Activated CD4-positive, alpha-beta T cell treated with anti-CD3 and anti-CD28 coated beads for 48 hours (primary cell): ENCODE results near the gene LEMD2.

ENCODE experiments used
- DNase-seq: peaks from one replicate; pipeline ENCODE4 v3.0.0-alpha.2; 2020

LEMD2 gene

GRCh38 chr6:33791620-33792019 is 2.7 kb upstream of the LEMD2 start:
- no peak for DNase-seq

- DNase-seq, result no peak
Observed at GRCh38 chr6:33790910-33791309, 2.0 kb upstream of the LEMD2 start.

- no peak for DNase-seq
Observed at GRCh38 chr6:33790379-33790778, 1.4 kb upstream of the LEMD2 start.

DNA sequence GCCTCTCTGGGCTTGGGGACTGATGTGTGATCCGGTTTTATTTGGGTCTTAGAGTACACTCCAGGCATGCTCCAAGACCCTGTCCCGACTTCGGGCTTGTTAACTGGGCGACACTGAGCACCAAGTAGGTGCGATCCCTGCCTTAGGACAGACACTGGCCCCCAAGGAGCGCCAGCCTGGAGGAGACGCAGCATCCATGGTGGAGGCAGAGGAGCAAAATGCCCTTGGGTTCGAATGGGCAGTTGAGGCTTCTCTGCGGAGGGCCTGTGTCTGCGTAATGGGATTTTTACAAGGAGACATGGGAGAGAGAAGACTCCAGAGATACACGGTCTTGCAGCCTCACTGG is 593 bp upstream of the LEMD2 start:
- no peak for DNase-seq

DNA sequence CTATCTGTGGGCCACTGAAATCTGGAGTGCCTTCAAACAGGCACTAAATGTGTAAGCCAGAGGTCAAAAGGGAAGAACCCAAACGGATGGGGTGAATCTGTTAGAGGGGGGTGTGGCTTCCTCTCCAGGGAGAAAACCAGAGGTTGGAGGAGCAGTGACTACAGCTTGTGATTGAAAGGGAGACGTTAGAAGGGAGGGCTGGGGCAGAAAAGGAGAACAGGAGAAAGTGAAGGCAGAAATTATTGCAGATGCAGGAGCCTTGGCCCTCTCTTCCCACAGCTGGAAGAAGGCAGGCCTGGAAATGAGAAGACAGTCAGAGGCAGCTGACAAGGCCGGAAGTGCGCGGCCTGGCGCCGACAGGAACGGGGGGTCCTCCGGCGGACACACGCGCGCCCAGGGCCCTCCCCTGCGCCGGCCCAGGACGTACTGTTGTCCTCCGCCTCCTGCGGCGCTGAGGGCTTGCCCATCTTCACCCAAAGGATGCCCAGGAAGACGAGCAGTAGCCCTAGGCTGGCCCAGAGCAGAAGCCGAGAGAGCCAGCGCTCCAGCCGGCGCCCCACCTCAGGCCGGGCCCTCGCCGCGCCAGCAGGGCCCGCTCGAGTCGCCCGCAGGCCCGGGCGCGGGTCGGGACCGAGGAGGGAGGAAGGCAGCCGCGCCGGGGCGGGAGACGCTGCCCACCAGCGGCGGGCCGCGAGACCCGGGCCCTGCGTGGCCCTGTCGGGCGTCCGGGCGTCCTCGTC is 806 bp downstream of the LEMD2 start:
- peak; percentile 63 for DNase-seq

DNA sequence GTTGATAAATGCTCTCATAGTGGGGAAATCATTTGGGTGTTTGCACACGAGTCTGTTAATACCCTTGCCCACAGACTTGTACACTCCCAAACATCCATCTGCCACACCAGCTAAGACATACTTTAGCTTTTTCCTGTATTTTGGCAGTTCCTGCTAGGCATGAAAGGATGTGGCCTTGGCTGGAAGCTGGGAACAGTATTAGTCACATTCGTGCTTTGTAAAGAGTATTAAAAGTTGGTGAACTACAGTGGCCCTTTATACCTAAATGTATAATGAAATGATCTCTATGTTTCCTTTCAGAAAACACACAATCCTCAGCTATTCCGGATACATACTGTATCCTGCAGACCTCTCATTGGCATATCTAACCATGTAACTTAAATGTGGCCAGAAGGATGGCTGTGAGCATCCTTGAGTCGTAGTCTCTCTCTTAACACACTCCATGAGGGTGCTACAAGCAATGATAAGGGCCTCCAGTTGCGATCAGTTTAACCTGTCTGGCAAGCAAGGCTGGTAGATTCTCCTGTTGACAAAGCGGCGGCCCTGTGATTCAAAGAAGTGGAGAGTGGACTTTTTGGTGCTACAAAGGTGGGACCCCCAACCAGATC is 1.5 kb downstream of the LEMD2 start:
- DNase-seq, result no peak

GRCh38 chr6:33786736-33787135 is 2.2 kb downstream of the LEMD2 start:
- DNase-seq, result no peak

DNA sequence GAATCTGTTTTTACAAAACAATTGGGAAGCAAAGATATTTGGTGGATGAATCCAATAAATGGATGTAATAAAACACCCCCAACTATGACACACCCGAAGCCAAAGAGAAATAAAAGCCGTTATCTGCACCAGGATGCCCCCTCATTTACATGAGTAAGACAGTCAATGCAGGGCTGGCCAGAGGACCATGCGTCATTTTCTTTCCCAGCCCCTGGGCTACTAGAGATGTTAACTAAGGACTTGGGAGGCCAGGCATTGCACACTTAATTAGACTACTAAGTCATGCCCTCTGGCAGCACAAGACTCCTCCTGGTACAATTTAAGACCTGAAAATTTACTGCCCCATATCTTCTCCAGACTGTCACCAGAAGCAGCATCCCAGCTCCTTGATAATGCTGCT is 3.2 kb downstream of the LEMD2 start:
- DNase-seq, result no peak

GRCh38 chr6:33784787-33785186 is 4.1 kb downstream of the LEMD2 start:
- no peak for DNase-seq

- no peak for DNase-seq
Observed at GRCh38 chr6:33783781-33784520, 5.0 kb downstream of the LEMD2 start.

- DNase-seq, result no peak
Observed at GRCh38 chr6:33782561-33782960, 6.4 kb downstream of the LEMD2 start.

DNA sequence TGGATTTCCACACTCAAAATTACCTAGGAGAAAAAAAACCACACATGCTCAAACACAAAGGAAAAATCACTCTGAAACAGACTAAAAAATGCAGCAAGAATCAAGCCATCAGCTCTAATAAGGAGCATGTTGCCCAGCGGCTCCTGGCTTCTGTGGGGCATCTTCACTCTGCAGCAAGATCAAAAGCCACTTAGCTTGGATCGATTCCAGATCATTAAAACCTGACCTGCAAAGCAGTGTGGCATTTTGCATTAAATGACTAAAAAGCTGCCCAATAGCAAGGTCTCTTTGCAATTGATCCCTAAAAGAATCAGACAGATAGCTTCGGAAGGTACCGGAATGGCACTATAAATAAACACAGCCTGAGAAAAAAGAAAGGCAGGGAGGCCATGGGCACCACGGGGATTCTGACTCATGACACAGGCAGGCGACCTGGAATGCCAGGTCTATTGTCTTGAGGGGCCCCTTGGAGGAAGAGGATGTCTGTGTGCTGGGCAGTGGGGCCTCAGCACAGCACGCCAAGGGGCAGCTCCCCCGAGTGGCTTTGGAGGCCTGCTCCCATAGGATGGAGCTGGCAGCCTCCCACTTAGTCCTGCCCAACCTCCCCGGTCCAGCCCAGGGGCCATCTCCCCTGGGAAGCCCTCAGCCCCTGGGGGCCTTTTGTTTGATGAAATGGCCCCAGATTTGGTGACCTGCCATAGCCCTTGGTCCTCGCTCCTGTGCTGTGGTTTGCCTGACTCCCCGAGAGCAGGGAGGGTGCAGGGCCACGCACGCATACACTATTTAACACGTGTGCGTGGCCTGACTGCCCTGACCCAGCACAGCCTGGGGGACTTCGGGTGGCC is 7.6 kb downstream of the LEMD2 start:
- DNase-seq, result no peak

DNA sequence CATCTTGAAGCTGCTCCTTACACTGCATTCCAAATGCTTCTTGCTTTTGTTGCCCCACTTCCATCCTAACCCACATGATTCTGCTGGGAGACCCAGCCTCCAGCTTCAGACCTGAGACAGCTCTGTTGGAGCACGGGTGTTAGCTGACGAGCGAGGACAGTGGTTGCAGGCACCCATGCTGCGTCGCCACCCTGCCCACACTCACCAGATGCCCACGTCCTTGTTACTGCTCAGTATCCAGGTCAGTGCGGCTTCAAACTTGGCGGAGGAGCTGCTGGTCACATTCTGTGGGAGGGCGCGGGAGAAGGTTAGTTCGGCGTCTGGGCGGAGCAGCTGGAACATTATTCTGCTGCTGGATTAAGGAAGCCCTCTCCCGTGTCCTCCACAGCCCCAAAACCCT is 9.0 kb downstream of the LEMD2 start:
- DNase-seq, result no peak

DNA sequence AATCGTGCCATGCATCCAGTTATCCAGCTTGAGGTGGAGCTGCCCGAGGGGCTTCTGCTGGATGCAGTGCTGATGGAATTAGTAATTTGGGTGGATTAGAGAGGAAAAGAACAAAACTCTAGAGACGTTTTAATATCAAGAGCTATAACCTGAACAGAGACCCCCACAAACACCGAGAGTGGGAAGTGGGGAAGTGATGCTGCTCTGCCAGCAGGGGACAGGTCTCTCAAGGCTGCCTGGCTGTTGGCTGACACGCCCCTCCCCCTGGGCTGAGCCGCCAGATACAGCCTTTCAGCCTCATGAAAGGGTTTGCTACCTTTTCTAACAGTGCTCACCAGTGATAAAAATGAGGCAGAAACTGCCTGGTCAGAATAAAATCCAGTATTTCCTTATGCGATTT is 9.6 kb downstream of the LEMD2 start:
- no peak for DNase-seq

GRCh38 chr6:33778444-33779121 is 10.3 kb downstream of the LEMD2 start:
- DNase-seq, result no peak

GRCh38 chr6:33777398-33778388 is 11.2 kb downstream of the LEMD2 start:
- no peak for DNase-seq

DNA sequence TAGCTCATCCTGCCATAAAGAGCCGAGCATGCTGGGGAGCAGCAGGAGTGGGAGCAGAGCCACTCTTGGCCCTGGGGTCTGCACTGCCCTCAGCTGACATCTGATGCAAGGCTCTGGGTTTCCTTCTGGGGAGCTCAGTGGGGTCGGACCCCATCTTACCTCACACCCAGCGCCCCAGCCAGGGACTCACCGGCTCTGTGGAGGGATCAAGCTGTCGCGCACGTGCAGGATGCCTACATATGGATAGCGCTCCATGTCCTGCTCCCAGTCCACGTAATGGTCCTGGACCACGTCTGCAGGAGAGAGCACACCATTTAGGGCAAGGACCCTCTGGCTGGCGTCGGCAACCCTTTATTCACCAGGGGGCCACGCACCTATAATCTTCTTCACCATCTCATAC is 12.2 kb downstream of the LEMD2 start:
- no peak for DNase-seq

DNA sequence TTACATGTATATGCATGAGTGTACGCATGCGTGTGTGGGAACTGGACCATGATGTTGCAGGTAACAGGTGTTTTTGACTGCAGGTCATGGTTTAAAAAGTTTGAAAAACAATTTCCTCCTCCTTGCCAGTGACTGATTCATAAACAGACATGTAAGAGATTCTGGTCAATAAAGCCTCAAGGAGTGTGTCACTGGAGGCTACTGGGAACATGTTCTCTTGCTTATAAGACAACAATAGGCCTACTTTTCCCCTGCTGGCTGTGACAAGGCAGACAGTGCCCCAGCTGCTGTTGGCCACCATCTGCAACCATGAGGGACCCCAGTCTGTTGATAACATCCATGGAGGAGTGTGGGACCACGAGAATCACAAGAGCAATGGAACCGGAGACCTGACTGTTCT is 12.7 kb downstream of the LEMD2 start:
- no peak for DNase-seq

DNA sequence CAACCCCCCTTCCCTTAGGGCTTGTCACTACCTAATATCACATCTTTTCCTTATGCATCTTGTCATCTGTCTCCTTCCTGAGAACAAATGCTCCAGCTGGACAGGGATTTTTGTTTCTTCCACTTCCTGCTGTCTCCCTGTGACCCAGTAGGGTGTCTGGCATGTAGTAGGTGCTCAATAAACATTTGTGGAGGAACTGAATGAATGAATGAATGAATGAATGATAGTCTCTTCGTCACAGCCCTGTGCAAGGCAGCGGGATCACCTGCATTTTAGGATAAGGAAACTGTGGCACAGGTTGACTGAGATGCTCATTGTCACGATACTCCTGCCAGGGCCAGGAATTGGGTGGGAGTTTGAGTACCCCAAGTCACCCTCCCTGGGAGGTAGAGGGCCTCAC is 14.2 kb downstream of the LEMD2 start:
- no peak for DNase-seq

DNA sequence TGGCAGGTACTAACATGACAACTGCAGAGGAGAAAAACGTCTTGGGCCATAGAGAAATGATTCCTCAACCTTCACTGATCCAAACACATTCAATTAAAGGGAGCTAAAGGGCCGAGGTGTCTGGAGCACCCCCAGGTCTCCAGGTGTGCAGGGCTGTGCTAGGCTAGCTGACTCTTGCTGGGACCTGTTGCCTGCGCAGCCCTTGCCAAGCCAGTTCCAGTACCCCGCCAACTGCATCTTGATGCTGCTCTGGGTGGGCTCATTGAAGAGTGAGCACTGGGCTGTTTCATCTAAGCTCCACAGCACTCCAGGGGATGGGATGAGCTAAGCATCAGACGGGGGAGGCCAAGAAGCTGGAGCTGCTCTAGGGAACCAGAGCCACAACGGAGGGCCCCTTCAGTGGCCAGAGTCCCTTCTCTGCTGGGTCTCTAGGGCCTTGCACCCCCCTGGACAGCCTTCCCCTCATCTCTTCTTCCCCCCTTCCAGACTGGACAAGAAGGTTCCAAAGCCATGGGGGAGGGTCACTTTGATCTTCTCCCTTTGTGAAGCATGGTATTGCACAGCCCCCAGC is 15.9 kb downstream of the LEMD2 start:
- DNase-seq, result no peak
